HepG2 (cell line): ENCODE results near the gene APOA1. TPM values are rescaled to one million over a fixed set of nuclear protein-coding genes. Genes with fewer than 3 reads are reported as not detected.

ENCODE experiments used
- HES4 ChIP-seq: sonication (generic); formaldehyde crosslinking; IDR thresholded peaks from 2 replicates; pipeline ENCODE4 v1.9.0; 2021; ENCODE audit warnings: mild to moderate bottlenecking, missing genetic modification reagents, borderline replicate concordance
- MTF2 ChIP-seq: sonication (generic); formaldehyde crosslinking; IDR thresholded peaks from 2 replicates; pipeline ENCODE4 v1.5.0; 2020; ENCODE audit warnings: missing genetic modification reagents, borderline replicate concordance
- NKX3-1 ChIP-seq: sonication (generic); formaldehyde crosslinking; IDR thresholded peaks from 2 replicates; pipeline ENCODE4 v1.5.0; 2020; ENCODE audit warnings: missing genetic modification reagents
- PHF21A ChIP-seq: sonication (generic); formaldehyde crosslinking; IDR thresholded peaks from 2 replicates; pipeline ENCODE4 v1.5.0; 2020; ENCODE audit warnings: mild to moderate bottlenecking, missing genetic modification reagents
- PRDM15 ChIP-seq: sonication (generic); formaldehyde crosslinking; IDR thresholded peaks from 2 replicates; pipeline ENCODE4 v1.4.0; 2020; ENCODE audit warnings: missing genetic modification reagents
- THAP9 ChIP-seq: sonication (generic); formaldehyde crosslinking; IDR thresholded peaks from 2 replicates; pipeline ENCODE4; 2020; ENCODE audit warnings: missing genetic modification reagents, mild to moderate bottlenecking, borderline replicate concordance
- TP53 ChIP-seq: sonication (generic); formaldehyde crosslinking; conservative IDR thresholded peaks from 2 replicates; pipeline ENCODE4 v1.4.0; 2020; ENCODE audit warnings: missing genetic modification reagents
- ZNF318 ChIP-seq: sonication (generic); formaldehyde crosslinking; IDR thresholded peaks from 2 replicates; pipeline ENCODE4 v1.4.0; 2020; ENCODE audit warnings: mild to moderate bottlenecking, missing genetic modification reagents
- ZNF33B ChIP-seq: sonication (generic); formaldehyde crosslinking; IDR thresholded peaks from 2 replicates; pipeline ENCODE4 v1.5.1; 2020; ENCODE audit warnings: mild to moderate bottlenecking, missing genetic modification reagents
- ZNF775 ChIP-seq: sonication (generic); formaldehyde crosslinking; IDR thresholded peaks from 2 replicates; pipeline ENCODE4 v1.4.0; 2020; ENCODE audit warnings: missing genetic modification reagents, mild to moderate bottlenecking, moderate library complexity, borderline replicate concordance
- polyA plus RNA-seq, 8 experiments: library from polyadenylated mRNA; depleted of rRNA in 3 of 8; stranded (reverse) in 7 of 8; unstranded in 1 of 8; fragments of >200 nt; fragmentation: Illumina TruSeq in 4 of 8; extraction: Trizol in 4 of 8; gene quantifications; 2 replicates each; pipeline versions ENCODE4 v1.2.1 to v1.2.3, GENCODE V29; 2011 to 2016; ENCODE audit warnings: low read depth in 4 of 8, missing spikeins in 1 of 8, mixed read lengths in 1 of 8; ENCODE audit not compliant: insufficient read depth in 1 of 8
- total RNA-seq, 5 experiments: library from RNA; depleted of rRNA; stranded (reverse); fragments of >200 nt; fragmentation: Illumina TruSeq; extraction: Trizol; gene quantifications; 2 replicates each; pipeline ENCODE4 v1.2.3, GENCODE V29; 2016; ENCODE audit warnings: low read depth in 1 of 5

The APOA1 gene
- total and polyA plus RNA-seq, 2 of the 13 experiments (the other 11 are each of a cell fraction or from before 2014, with no cell fraction given), result 1,973 to 5,485 TPM

- TF ChIP-seq THAP9, result 0 out of 2 replicates have a peak, but pooled peaks have one; percentile 35
- TF ChIP-seq ZNF318, result no peak
- no peak for TF ChIP-seq TP53 (CRISPR knock-in tag)
- 0 out of 2 replicates have a peak, but pooled peaks have one; percentile 38 for TF ChIP-seq NKX3-1 (CRISPR knock-in tag)
- peak; percentile 55; the same call in 1 of the 2 replicates for TF ChIP-seq HES4
- no peak for TF ChIP-seq PHF21A (CRISPR knock-in tag)
- no peak for TF ChIP-seq MTF2
- no peak for TF ChIP-seq ZNF775
- no peak for TF ChIP-seq PRDM15 (CRISPR knock-in tag)
- TF ChIP-seq ZNF33B (CRISPR knock-in tag), result no peak
Observed at GRCh38 chr11:116835791-116836631, 1.4 kb downstream of the APOA1 start (continued).
